K562 (cell line): ENCODE measurements around the gene EXOC3. TPM values are rescaled to one million over a fixed set of nuclear protein-coding genes. Genes with fewer than 3 reads are reported as not detected.

ENCODE experiments used
- ATAC-seq: fragments of 200-7000 bp; cut with Tn5 transposase; 3 replicates; pipeline ENCODE4 v1.9.1; 2020; ENCODE audit warnings: moderate library complexity
- BruUV-seq: library from RNA; stranded (reverse); fragments of 400-500 nt; replicated peaks from 2 replicates; lab custom pipeline; 2021; lab: Mats Ljungman, UMichigan
- CTCF ChIA-PET: fragments of 300-600 bp; formaldehyde crosslinking; extraction: SDS; loops from one replicate; lab custom pipeline; 2021; ENCODE audit warnings: low intra/inter-chr PET ratio; lab: Yijun Ruan, JAX
- POLR2A ChIA-PET: fragments of 300-600, 350-650 bp; sonication (Branson Sonifier 250); formaldehyde crosslinking; extraction: SDS; loops from one replicate; lab custom pipeline; 2021; ENCODE audit warnings: antibody characterized with exemption, inconsistent platforms; lab: Yijun Ruan, JAX
- DNase-seq, 4 experiments: peaks; one replicate each; pipeline versions ENCODE4 v3.0.0 to v3.0.0-alpha.2; 2011 to 2018; ENCODE audit warnings: low spot score in 3 of 4, mixed read lengths in 3 of 4; ENCODE audit errors: extremely low read depth in 1 of 4
- FAIRE-seq: peaks from 2 replicates; lab custom pipeline; 2011; peaks lifted over from hg19 to GRCh38; lab: Jason Lieb, UNC
- H2AFZ ChIP-seq: 2 replicates; pipeline ENCODE4 v1.6.0; 2011; ENCODE audit warnings: low read depth, low read length, control low read depth, inconsistent platforms
- H3K27ac ChIP-seq: fragments of 200-600 bp; 3 replicates; pipeline ENCODE4 v1.8.0; 2011; ENCODE audit warnings: low read depth, mild to moderate bottlenecking, control low read depth, inconsistent platforms, low read length, moderate library complexity, mixed read lengths; ENCODE audit errors: extremely low read depth
- H3K27me3 ChIP-seq, 2 experiments: fragments of 300-600 bp in 1 of 2; 2 replicates in 1 of 2; 3 replicates in 1 of 2; pipeline versions ENCODE4 v1.6.0 to v1.8.0; 2011; ENCODE audit warnings: inconsistent platforms in 2 of 2, low read length in 2 of 2, mild to moderate bottlenecking in 1 of 2, mixed read lengths in 1 of 2, moderate library complexity in 1 of 2; ENCODE audit not compliant: control insufficient read depth in 2 of 2, insufficient read depth in 2 of 2
- H3K36me3 ChIP-seq: fragments of 300-600 bp; 3 replicates; pipeline ENCODE4 v1.8.0; 2011; ENCODE audit warnings: mild to moderate bottlenecking, low read length, inconsistent platforms; ENCODE audit not compliant: control insufficient read depth, insufficient read depth
- H3K4me1 ChIP-seq, 2 experiments: fragments of 200-600 bp in 1 of 2; replicated peaks in 1 of 2; 2 replicates in 1 of 2; 3 replicates in 1 of 2; pipeline versions ENCODE4 v1.5.1 to v1.8.0; 2011; ENCODE audit warnings: inconsistent platforms in 2 of 2, low read length in 2 of 2, mild to moderate bottlenecking in 1 of 2, mixed read lengths in 1 of 2, moderate library complexity in 1 of 2; ENCODE audit not compliant: control insufficient read depth in 2 of 2, insufficient read depth in 2 of 2
- H3K4me2 ChIP-seq: 2 replicates; pipeline ENCODE4 v1.6.1; 2011; ENCODE audit warnings: low read length, control low read depth, inconsistent platforms, mixed read lengths; ENCODE audit not compliant: insufficient read depth
- H3K4me3 ChIP-seq: fragments of 200-600 bp; sonication (generic), shearing (Covaris generic); 2 replicates; pipeline ENCODE4 v1.5.1; 2016; ENCODE audit warnings: control low read depth, inconsistent platforms
- H3K79me2 ChIP-seq: fragments of 200-600 bp; 3 replicates; pipeline ENCODE4 v1.8.0; 2011; ENCODE audit warnings: low read length, inconsistent platforms; ENCODE audit not compliant: control insufficient read depth, insufficient read depth
- H3K9ac ChIP-seq, 2 experiments: 2 replicates each; pipeline versions ENCODE4 v1.6.0 to v1.6.1; 2011; ENCODE audit warnings: low read depth in 2 of 2, low read length in 2 of 2, control low read depth in 1 of 2, inconsistent platforms in 1 of 2, mild to moderate bottlenecking in 1 of 2, mixed read lengths in 1 of 2; ENCODE audit not compliant: insufficient read depth in 1 of 2
- H3K9me1 ChIP-seq: one replicate; pipeline ENCODE4 v1.6.0; 2011; ENCODE audit warnings: inconsistent platforms, mild to moderate bottlenecking, low read length, moderate library complexity; ENCODE audit not compliant: control insufficient read depth, insufficient read depth
- H3K9me3 ChIP-seq: replicated peaks from 2 replicates; pipeline ENCODE4 v1.5.1; 2011; ENCODE audit warnings: low read depth, low read length, inconsistent platforms; ENCODE audit not compliant: control insufficient read depth, insufficient read depth
- H4K20me1 ChIP-seq: replicated peaks from 2 replicates; pipeline ENCODE4 v1.6.1; 2011; ENCODE audit warnings: low read length, inconsistent platforms, mixed read lengths; ENCODE audit not compliant: control insufficient read depth, insufficient read depth
- EWSR1 ChIP-seq: fragments of 450-650 bp; IDR thresholded peaks from 2 replicates; pipeline ENCODE4 v1.6.1; 2018; ENCODE audit warnings: borderline replicate concordance, mild to moderate bottlenecking, low read depth, moderate library complexity; ENCODE audit not compliant: partially characterized antibody
- FIP1L1 ChIP-seq: fragments of 200-400 bp; formaldehyde crosslinking; IDR thresholded peaks from 2 replicates; pipeline ENCODE4 v1.6.1; 2018; ENCODE audit warnings: mild to moderate bottlenecking, low read depth, low read length; ENCODE audit not compliant: poor library complexity, severe bottlenecking
- GTF2E2 ChIP-seq: fragments of 200-800 bp; sonication (Bioruptor generic); IDR thresholded peaks from 2 replicates; pipeline ENCODE4 v1.6.1; 2016; ENCODE audit warnings: missing genetic modification characterization, missing compliant biosample characterization
- HDAC3 ChIP-seq: fragments of 450-650 bp; IDR thresholded peaks from 2 replicates; pipeline ENCODE4 v1.6.1; 2018; ENCODE audit warnings: borderline replicate concordance, mild to moderate bottlenecking, moderate library complexity; ENCODE audit not compliant: partially characterized antibody
- MED1 ChIP-seq: sonication (generic); formaldehyde crosslinking; IDR thresholded peaks from 2 replicates; pipeline ENCODE4 v1.8.1; 2023; ENCODE audit warnings: missing genetic modification reagents, borderline replicate concordance
- MEIS2 ChIP-seq: fragments of 450-650 bp; IDR thresholded peaks from 2 replicates; pipeline ENCODE4 v1.6.1; 2014; ENCODE audit warnings: mild to moderate bottlenecking; ENCODE audit not compliant: partially characterized antibody
- MTF1 ChIP-seq: fragments of 250-450 bp; sonication (Bioruptor Pico); IDR thresholded peaks from 2 replicates; pipeline ENCODE4 v1.9.0; 2021; ENCODE audit warnings: moderate library complexity, mild to moderate bottlenecking, inconsistent platforms, borderline replicate concordance
- RFX5 ChIP-seq: IDR thresholded peaks from 2 replicates; pipeline ENCODE4 v1.6.1; 2011; ENCODE audit warnings: low read depth, mild to moderate bottlenecking, improper control_type of control experiment, low read length
- SMC3 ChIP-seq: conservative IDR thresholded peaks from 2 replicates; pipeline ENCODE4 v1.6.1; 2011; ENCODE audit warnings: low read depth, low read length, improper control_type of control experiment; ENCODE audit not compliant: insufficient read depth
- SRSF3 ChIP-seq: fragments of 200-400 bp; formaldehyde crosslinking; IDR thresholded peaks from 2 replicates; pipeline ENCODE4 v1.6.1; 2016; ENCODE audit warnings: mild to moderate bottlenecking, low read length, moderate library complexity; ENCODE audit not compliant: insufficient read depth
- TSC22D4 ChIP-seq: fragments of 450-650 bp; IDR thresholded peaks from 2 replicates; pipeline ENCODE4 v1.6.1; 2016; ENCODE audit warnings: missing genetic modification characterization, missing biosample characterization, control low read depth
- ZBTB40 ChIP-seq, 2 experiments: fragments of 450-650 bp in 1 of 2; sonication (generic) in 1 of 2; formaldehyde crosslinking in 1 of 2; IDR thresholded peaks; 2 replicates each; pipeline versions ENCODE4 v1.7.1 to v1.9.0; 2016 to 2022; ENCODE audit warnings: inconsistent platforms in 1 of 2, mild to moderate bottlenecking in 1 of 2, missing genetic modification reagents in 1 of 2
- ZNF695 ChIP-seq: fragments of 450-650 bp; formaldehyde crosslinking; IDR thresholded peaks from 2 replicates; pipeline ENCODE4 v1.4.0; 2020; ENCODE audit warnings: mild to moderate bottlenecking, moderate library complexity
- WGBS: fragments of 100-300 bp; shearing (Covaris generic); methylation state at CpG from one replicate; pipeline ENCODE4 v1.1.6; 2016; ENCODE audit warnings: low coverage, mixed read lengths; ENCODE audit not compliant: insufficient coverage; ENCODE audit errors: missing lambda C conversion rate; 5-methylcytosine and 5-hydroxymethylcytosine counted together
- in situ Hi-C: fragments of 300-500 bp; cut with MboI; formaldehyde crosslinking; loops from 4 replicates; pipeline ENCODE4 v1.15.0; 2018; ENCODE audit warnings: inconsistent platforms, mixed read lengths
- intact Hi-C: fragments of 100-400 bp; cut with micrococcal nuclease; formaldehyde crosslinking; loops from 2 replicates; pipeline ENCODE4 v1.14.2; 2022
- polyA plus RNA-seq, 8 experiments: library from polyadenylated mRNA; depleted of rRNA in 4 of 8; stranded (reverse) in 5 of 8; unstranded in 3 of 8; fragments of >200 nt; fragmentation: Nextera tagmentation in 2 of 8; fragmentation: Illumina TruSeq in 1 of 8; extraction: Ambion mirVana in 2 of 8; extraction: Trizol in 1 of 8; gene quantifications; 2 replicates each; pipeline versions ENCODE4 v1.2.1 to v1.2.3, GENCODE V29; 2011 to 2014; ENCODE audit warnings: inconsistent platforms in 1 of 8, missing spikeins in 1 of 8
- total RNA-seq, 7 experiments: library from RNA; depleted of rRNA in 6 of 7; stranded (reverse); fragments of >200 nt in 6 of 7; fragmentation: Illumina TruSeq in 2 of 7; extraction: Trizol in 2 of 7; gene quantifications; 2 replicates each; pipeline versions ENCODE4 v1.2.1 to v1.2.3, GENCODE V29; 2011 to 2021; ENCODE audit warnings: low replicate concordance in 1 of 7

EXOC3 gene
- total and polyA plus RNA-seq, 9 of the 15 experiments (the other 6 are each of a cell fraction or from before 2014, with no cell fraction given), result 1.4 to 41.9 (median 22.4) TPM

GRCh38 chr5:510521-510920 is 67.5 kb downstream of the EXOC3 start:
- in situ Hi-C loops (no loop called here), intact Hi-C loops (no loop called here)
- no peak for DNase-seq
- peaks cover 0 to 34% of the 10 kb centered on the region in 2 experiments; a peak in 2 of 5 replicates for H3K4me1 ChIP-seq
- BruUV-seq, result no TSS peak
- peaks cover 36 to 78% of the 10 kb centered on the region in 2 experiments; a peak in 4 of 5 replicates for H3K27me3 ChIP-seq
- ATAC-seq, result no peak
- no peak overlapping the region for H2AFZ ChIP-seq
- H3K9me3 ChIP-seq, result no peaks in the 10 kb centered on the region
- H4K20me1 ChIP-seq, result peaks cover 16% of the 10 kb centered on the region
- H3K27ac ChIP-seq, result no peak overlapping the region
- no peak overlapping the region for H3K9ac ChIP-seq
- CTCF ChIA-PET, result no interaction called here
- no peaks in the 10 kb centered on the region for H3K79me2 ChIP-seq
- H3K4me3 ChIP-seq, result no peak overlapping the region
- H3K4me2 ChIP-seq, result no peak overlapping the region
- H3K36me3 ChIP-seq, result no peaks in the 10 kb centered on the region
- POLR2A ChIA-PET, result interaction anchor here (1.7 to 2.6 kb wide), 2 partner anchors 8 to 12 kb away, joined by 7 to 10 read pairs; no protein-coding TSS in a partner anchor
- no peaks in the 10 kb centered on the region for H3K9me1 ChIP-seq
- no peak for FAIRE-seq
- 0% methylated on average over 7 of the region's 9 CpGs for WGBS
- no peak for TF ChIP-seq GTF2E2
- TF ChIP-seq ZBTB40 (IDR thresholded peaks at IDR 0.05), result no peak
- no peak for TF ChIP-seq ZBTB40 (CRISPR knock-in tag; IDR thresholded peaks at IDR 0.05)
- no peak for TF ChIP-seq EWSR1
- TF ChIP-seq TSC22D4 (tag), result no peak
- no peak for TF ChIP-seq MTF1 (CRISPR knock-in tag)
- TF ChIP-seq MEIS2, result no peak
- TF ChIP-seq MED1 (CRISPR knock-in tag), result no peak
- TF ChIP-seq FIP1L1, result no peak
- no peak for TF ChIP-seq SMC3
- no peak for TF ChIP-seq ZNF695
- no peak for TF ChIP-seq HDAC3
- TF ChIP-seq SRSF3, result no peak
- no peak for TF ChIP-seq RFX5
